ENCODE results near the gene STAC2. TPM values are rescaled to one million over a fixed set of nuclear protein-coding genes. Genes with fewer than 3 reads are reported as not detected.

Gene STAC2
- polyA plus RNA-seq, 1 experiment: not detected

DNA sequence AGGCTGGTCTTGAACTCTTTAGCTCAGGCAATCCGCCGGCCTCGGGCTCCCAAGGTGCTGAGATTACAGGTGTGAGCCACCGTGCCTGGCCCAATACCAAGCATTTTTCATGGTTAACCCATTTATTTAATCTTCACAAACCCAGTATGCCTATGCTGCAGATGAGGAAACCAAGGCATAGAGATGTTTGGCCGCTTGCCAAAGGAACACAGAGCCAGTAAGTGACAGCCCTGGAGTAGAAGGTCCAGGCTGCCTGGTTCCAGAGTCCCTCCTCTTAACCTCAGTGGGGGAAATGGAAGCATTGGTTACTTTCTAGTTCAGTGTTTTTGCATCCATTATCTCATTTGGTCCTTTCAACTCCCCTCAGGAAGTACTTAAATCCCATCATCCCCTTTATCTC, 44.4 kb downstream of the STAC2 start:
- H3K27me3 ChIP-seq (ENCODE audit: control insufficient read depth, insufficient read depth, low read length): no peaks in the 10 kb centered on the region
- no peak overlapping the region for H3K4me3 ChIP-seq (ENCODE audit: low read depth, low read length)
- POLR2A ChIA-PET: no interaction called here
- CTCF ChIA-PET: interaction anchor here (2.8 kb wide), 1 partner anchor 17 kb away, joined by 9 read pairs; no protein-coding TSS in a partner anchor
- no peak for TF ChIP-seq CTCF (IDR thresholded peaks at IDR 0.05; ENCODE audit: insufficient read depth, low read depth, low read length)
- H3K36me3 ChIP-seq (ENCODE audit: control insufficient read depth, insufficient read depth, low read length): peaks cover 38% of the 10 kb centered on the region
- no peak for DNase-seq (ENCODE audit: low read depth)

GRCh38 chr17:39178536-39178935, 47.2 kb downstream of the STAC2 start:
- TF ChIP-seq CTCF (IDR thresholded peaks at IDR 0.05; ENCODE audit: insufficient read depth, low read depth, low read length): no peak
- Histone ChIP-seq H3K27me3 (ENCODE audit: control insufficient read depth, insufficient read depth, low read length) (no peaks in the 10 kb centered on the region), H3K4me3 (ENCODE audit: low read depth, low read length) (no peak overlapping the region), H3K36me3 (ENCODE audit: control insufficient read depth, insufficient read depth, low read length) (peaks cover 23% of the 10 kb centered on the region)
- no peak for DNase-seq (ENCODE audit: low read depth)
- ChIA-PET CTCF (interaction anchor here (0.6 to 1.7 kb wide), 3 partner anchors 11 to 59 kb away, joined by 3 to 8 read pairs (median 4); no protein-coding TSS in a partner anchor), POLR2A (no interaction called here)

DNA sequence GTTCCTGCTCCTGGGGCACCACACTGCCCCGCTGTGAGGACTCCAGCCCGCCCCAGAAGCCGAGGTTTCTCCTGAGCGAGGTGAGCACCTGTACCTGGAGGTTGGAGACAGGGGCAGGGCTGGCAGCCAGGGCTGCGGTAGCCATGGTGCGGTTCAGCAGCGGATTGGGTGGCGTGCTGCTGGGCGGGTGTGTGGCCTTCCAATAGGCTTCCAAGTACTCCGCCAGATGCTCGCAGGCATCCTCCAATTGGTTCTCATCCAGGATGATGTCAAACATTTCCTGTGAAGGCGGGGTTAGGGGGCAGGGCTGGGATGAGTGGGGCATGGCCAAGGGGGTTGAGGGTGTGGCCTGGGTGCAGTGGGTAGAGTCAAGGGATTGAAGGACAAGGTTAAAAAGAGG, 48.5 kb downstream of the STAC2 start:
- ChIA-PET CTCF (interaction anchor here (1.1 to 1.7 kb wide), 3 partner anchors 9 to 178 kb away, joined by 3 to 4 read pairs (median 4); no protein-coding TSS in a partner anchor), POLR2A (no interaction called here)
- Histone ChIP-seq H3K4me3 (ENCODE audit: low read depth, low read length) (no peak overlapping the region), H3K27me3 (ENCODE audit: control insufficient read depth, insufficient read depth, low read length) (no peaks in the 10 kb centered on the region), H3K36me3 (ENCODE audit: control insufficient read depth, insufficient read depth, low read length) (peaks cover 16% of the 10 kb centered on the region)
- TF ChIP-seq CTCF (IDR thresholded peaks at IDR 0.05; ENCODE audit: insufficient read depth, low read depth, low read length): no peak
- DNase-seq (ENCODE audit: low read depth): no peak

GRCh38 chr17:39175695-39176093, 50.1 kb downstream of the STAC2 start:
- POLR2A ChIA-PET: no interaction called here
- CTCF ChIA-PET: interaction anchor here (0.6 to 3.9 kb wide), 19 partner anchors 8 to 194 kb away, joined by 3 to 73 read pairs (median 7); partner anchors contain the start of genes ARL5C and CACNB1
- no peak for TF ChIP-seq CTCF (IDR thresholded peaks at IDR 0.05; ENCODE audit: insufficient read depth, low read depth, low read length)
- H3K36me3 ChIP-seq (ENCODE audit: control insufficient read depth, insufficient read depth, low read length): peaks cover 16% of the 10 kb centered on the region
- no peaks in the 10 kb centered on the region for H3K27me3 ChIP-seq (ENCODE audit: control insufficient read depth, insufficient read depth, low read length)
- DNase-seq (ENCODE audit: low read depth): no peak
- no peak overlapping the region for H3K4me3 ChIP-seq (ENCODE audit: low read depth, low read length)

GRCh38 chr17:39174920-39175694, 50.6 kb downstream of the STAC2 start:
- peak; percentile 87 for TF ChIP-seq CTCF (IDR thresholded peaks at IDR 0.05; ENCODE audit: insufficient read depth, low read depth, low read length)
- POLR2A ChIA-PET: no interaction called here
- Histone ChIP-seq H3K36me3 (ENCODE audit: control insufficient read depth, insufficient read depth, low read length) (peaks cover 16% of the 10 kb centered on the region), H3K27me3 (ENCODE audit: control insufficient read depth, insufficient read depth, low read length) (no peaks in the 10 kb centered on the region), H3K4me3 (ENCODE audit: low read depth, low read length) (no peak overlapping the region)
- CTCF ChIA-PET: interaction anchor here (0.6 to 3.9 kb wide), 29 partner anchors 9 to 305 kb away, joined by 3 to 73 read pairs (median 5); partner anchors contain the start of genes ARL5C, CACNB1, LASP1 and PLXDC1
- DNase-seq (ENCODE audit: low read depth): no peak

All from BJ (cell line).